A673 (cell line): Measurements from ENCODE around the gene GLB1L2. TPM values are rescaled to one million over a fixed set of nuclear protein-coding genes. Genes with fewer than 3 reads are reported as not detected.
A peak's percentile ranks its signal among the peaks of the same experiment; 100 is the strongest.

ENCODE experiments used
- BruUV-seq: library from RNA; stranded (reverse); fragments of 400-500 nt; replicated peaks from 2 replicates; lab custom pipeline; 2021; lab: Mats Ljungman, UMichigan
- CTCF ChIA-PET: fragments of 300-600 bp; sonication (Branson Sonifier 250); formaldehyde crosslinking; loops from one replicate; lab custom pipeline; 2022; ENCODE audit warnings: antibody characterized with exemption; lab: Charles Lee
- POLR2A ChIA-PET: fragments of 300-600 bp; sonication (Branson Sonifier 250); formaldehyde crosslinking; loops from one replicate; lab custom pipeline; 2022; ENCODE audit warnings: antibody characterized with exemption; ENCODE audit not compliant: low non-redundant PET; lab: Charles Lee
- DNase-seq: peaks from one replicate; pipeline ENCODE4 v3.0.0-alpha.2; 2015; ENCODE audit warnings: low spot score
- H3K27ac ChIP-seq: fragments of 200-600 bp; sonication (generic); 2 replicates; pipeline ENCODE4 v1.5.1; 2016; ENCODE audit warnings: mixed run types, low read depth, mild to moderate bottlenecking, mixed read lengths, antibody characterized with exemption, low read length; ENCODE audit not compliant: poor library complexity, severe bottlenecking
- H3K27me3 ChIP-seq: fragments of 200-600 bp; sonication (generic); replicated peaks from 2 replicates; pipeline ENCODE4 v1.6.1; 2017; ENCODE audit warnings: mixed run types, low read depth, mild to moderate bottlenecking, mixed read lengths, antibody characterized with exemption, low read length; ENCODE audit not compliant: insufficient read depth, poor library complexity
- H3K36me3 ChIP-seq: fragments of 200-600 bp; sonication (generic); 2 replicates; pipeline ENCODE4 v1.6.1; 2016; ENCODE audit warnings: mixed run types, mild to moderate bottlenecking, mixed read lengths, antibody characterized with exemption, low read length; ENCODE audit not compliant: insufficient read depth, poor library complexity, severe bottlenecking
- H3K4me1 ChIP-seq: fragments of 200-600 bp; sonication (generic); 2 replicates; pipeline ENCODE4 v1.6.1; 2017; ENCODE audit warnings: mixed run types, mild to moderate bottlenecking, mixed read lengths, antibody characterized with exemption, low read length; ENCODE audit not compliant: insufficient read depth, poor library complexity, severe bottlenecking
- H3K4me3 ChIP-seq: fragments of 200-600 bp; sonication (generic); 2 replicates; pipeline ENCODE4 v1.5.1; 2016; ENCODE audit warnings: low read depth, mixed run types, mild to moderate bottlenecking, mixed read lengths, low read length; ENCODE audit not compliant: poor library complexity, severe bottlenecking
- H3K9me3 ChIP-seq: fragments of 200-600 bp; sonication (generic); 2 replicates; pipeline ENCODE4 v1.6.1; 2016; ENCODE audit warnings: mixed run types, low read depth, mild to moderate bottlenecking, mixed read lengths, antibody characterized with exemption, low read length; ENCODE audit not compliant: poor library complexity, severe bottlenecking
- EZH2 ChIP-seq: fragments of 200-600 bp; sonication (generic); IDR thresholded peaks from 2 replicates; pipeline ENCODE4 v1.6.1; 2017; ENCODE audit warnings: borderline replicate concordance, low read depth, mild to moderate bottlenecking, mixed read lengths, antibody characterized with exemption, low read length; ENCODE audit not compliant: poor library complexity, severe bottlenecking
- intact Hi-C: fragments of 100-400 bp; cut with micrococcal nuclease; formaldehyde crosslinking; loops from one replicate; pipeline ENCODE4 v1.10.0; 2022; ENCODE audit not compliant: unreplicated experiment
- total RNA-seq: library from RNA; stranded (reverse); gene quantifications from 2 replicates; pipeline ENCODE4 v1.2.3, GENCODE V29; 2021
- TF ChIP-seq, protein P1 (sequence below): fragments of 300-800, 200-600 bp; sonication (generic); conservative IDR thresholded peaks from 2 replicates; pipeline ENCODE4 v1.5.1; 2017; ENCODE audit warnings: low read depth, mild to moderate bottlenecking, antibody characterized with exemption, low read length, moderate library complexity, mixed read lengths

GLB1L2 gene
- total RNA-seq, 1 experiment from 2014 or later: 22.6 TPM

- intact Hi-C loops: no loop called here
- CTCF ChIA-PET: no interaction called here
- Histone ChIP-seq H3K4me1 (peaks cover 10% of the 10 kb centered on the region), H3K27me3 (no peaks in the 10 kb centered on the region), H3K27ac (no peak overlapping the region), H3K9me3 (no peaks in the 10 kb centered on the region), H3K36me3 (no peaks in the 10 kb centered on the region), H3K4me3 (peak overlapping the region; percentile 53)
- BruUV-seq: TSS peak; percentile 34
- TF ChIP-seq EZH2: no peak
- TF ChIP-seq, protein P1, sequence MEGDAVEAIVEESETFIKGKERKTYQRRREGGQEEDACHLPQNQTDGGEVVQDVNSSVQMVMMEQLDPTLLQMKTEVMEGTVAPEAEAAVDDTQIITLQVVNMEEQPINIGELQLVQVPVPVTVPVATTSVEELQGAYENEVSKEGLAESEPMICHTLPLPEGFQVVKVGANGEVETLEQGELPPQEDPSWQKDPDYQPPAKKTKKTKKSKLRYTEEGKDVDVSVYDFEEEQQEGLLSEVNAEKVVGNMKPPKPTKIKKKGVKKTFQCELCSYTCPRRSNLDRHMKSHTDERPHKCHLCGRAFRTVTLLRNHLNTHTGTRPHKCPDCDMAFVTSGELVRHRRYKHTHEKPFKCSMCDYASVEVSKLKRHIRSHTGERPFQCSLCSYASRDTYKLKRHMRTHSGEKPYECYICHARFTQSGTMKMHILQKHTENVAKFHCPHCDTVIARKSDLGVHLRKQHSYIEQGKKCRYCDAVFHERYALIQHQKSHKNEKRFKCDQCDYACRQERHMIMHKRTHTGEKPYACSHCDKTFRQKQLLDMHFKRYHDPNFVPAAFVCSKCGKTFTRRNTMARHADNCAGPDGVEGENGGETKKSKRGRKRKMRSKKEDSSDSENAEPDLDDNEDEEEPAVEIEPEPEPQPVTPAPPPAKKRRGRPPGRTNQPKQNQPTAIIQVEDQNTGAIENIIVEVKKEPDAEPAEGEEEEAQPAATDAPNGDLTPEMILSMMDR: no peak
- POLR2A ChIA-PET: no interaction called here
- DNase-seq: no peak
Observed at GRCh38 chr11:134332782-134333181, 994 bp downstream of the GLB1L2 start.

- intact Hi-C loops: no loop called here
- Histone ChIP-seq H3K27me3 (no peaks in the 10 kb centered on the region), H3K9me3 (no peaks in the 10 kb centered on the region), H3K36me3 (no peaks in the 10 kb centered on the region), H3K4me1 (peaks cover 10% of the 10 kb centered on the region), H3K27ac (no peak overlapping the region), H3K4me3 (no peak overlapping the region)
- no TSS peak for BruUV-seq
- ChIA-PET POLR2A (no interaction called here), CTCF (no interaction called here)
- TF ChIP-seq, protein P1: no peak
- TF ChIP-seq EZH2: no peak
- no peak for DNase-seq
Observed at GRCh38 chr11:134333312-134333711, 1.5 kb downstream of the GLB1L2 start.

GRCh38 chr11:134333946-134334345, 2.2 kb downstream of the GLB1L2 start:
- H3K4me3 ChIP-seq: no peak overlapping the region
- CTCF ChIA-PET: no interaction called here
- H3K36me3 ChIP-seq: no peaks in the 10 kb centered on the region
- no peaks in the 10 kb centered on the region for H3K9me3 ChIP-seq
- TF ChIP-seq, protein P1: no peak
- no peak for TF ChIP-seq EZH2
- no TSS peak for BruUV-seq
- no peak overlapping the region for H3K27ac ChIP-seq
- DNase-seq: no peak
- POLR2A ChIA-PET: no interaction called here
- intact Hi-C loops: no loop called here
- no peaks in the 10 kb centered on the region for H3K27me3 ChIP-seq
- peaks cover 10% of the 10 kb centered on the region for H3K4me1 ChIP-seq
